Kasumi-1 (cell line): Measurements from ENCODE around the gene PRR9.

Source experiments
- DNase-seq, 2 experiments: peaks; one replicate each; lab custom pipeline; 2025; lab: John Stamatoyannopoulos, UW

PRR9 gene

GRCh38 chr1:153229076-153229829 lies 11.9 kb downstream of the PRR9 start:
- DNase-seq = peak; percentile 6 to 40

GRCh38 chr1:153231363-153231762 lies 14.0 kb downstream of the PRR9 start:
- no peak for DNase-seq

- DNase-seq = peak; percentile 31 to 47
Measured at GRCh38 chr1:153231785-153232184, 14.4 kb downstream of the PRR9 start.

GRCh38 chr1:153232553-153232952 lies 15.2 kb downstream of the PRR9 start:
- no peak for DNase-seq

GRCh38 chr1:153233448-153233847 lies 16.1 kb downstream of the PRR9 start:
- DNase-seq = peak; percentile 6 to 34

- peak in 1 of 2 experiments; percentile 3 for DNase-seq
Measured at GRCh38 chr1:153238527-153238926, 21.1 kb downstream of the PRR9 start.

- DNase-seq = no peak
Measured at GRCh38 chr1:153242160-153242559, 24.8 kb downstream of the PRR9 start.

GRCh38 chr1:153245466-153245865 lies 28.1 kb downstream of the PRR9 start:
- DNase-seq = no peak

- no peak for DNase-seq
Measured at GRCh38 chr1:153246018-153246417, 28.6 kb downstream of the PRR9 start.

- DNase-seq = no peak
Measured at GRCh38 chr1:153246825-153247224, 29.4 kb downstream of the PRR9 start.

GRCh38 chr1:153248176-153248879 lies 30.9 kb downstream of the PRR9 start:
- no peak for DNase-seq

- no peak for DNase-seq
Measured at GRCh38 chr1:153250166-153250565, 32.8 kb downstream of the PRR9 start.

- DNase-seq = no peak
Measured at GRCh38 chr1:153251087-153251486, 33.7 kb downstream of the PRR9 start.

- DNase-seq = peak in 1 of 2 experiments; percentile 23
Measured at GRCh38 chr1:153251562-153251961, 34.2 kb downstream of the PRR9 start.

GRCh38 chr1:153251988-153252387 lies 34.6 kb downstream of the PRR9 start:
- no peak for DNase-seq

- DNase-seq = no peak
Measured at GRCh38 chr1:153253076-153253475, 35.7 kb downstream of the PRR9 start.

GRCh38 chr1:153253693-153254092 lies 36.3 kb downstream of the PRR9 start:
- no peak for DNase-seq

- no peak for DNase-seq
Measured at GRCh38 chr1:153259387-153259786, 42.0 kb downstream of the PRR9 start, which contains the start of gene LORICRIN. Gene LORICRIN (plus strand): TSS chr1:153259687. CDS start chr1:153260950, 1,263 bp downstream.

- no peak for DNase-seq
Measured at GRCh38 chr1:153260585-153261280, 43.3 kb downstream of the PRR9 start.

GRCh38 chr1:153261281-153262069 lies 44.1 kb downstream of the PRR9 start:
- DNase-seq = no peak

GRCh38 chr1:153262070-153262366 lies 44.6 kb downstream of the PRR9 start:
- no peak for DNase-seq
